Upper lobe of right lung (tissue), 1 donor: ENCODE results near the gene ULK2. TPM values are rescaled to one million over a fixed set of nuclear protein-coding genes. Genes with fewer than 3 reads are reported as not detected.
A peak's percentile ranks its signal among the peaks of the same experiment; 100 is the strongest.

Experiments
- ATAC-seq: fragments of 200-7000 bp; cut with Tn5 transposase; one replicate; pipeline ENCODE4 v1.9.1; 2020; ENCODE audit warnings: mild to moderate bottlenecking, moderate library complexity
- DNase-seq: peaks from one replicate; pipeline ENCODE4 v3.0.0-alpha.2; 2020
- H3K27ac ChIP-seq: fragments of 200-600 bp; one replicate; pipeline ENCODE4 v1.8.0; 2022
- H3K27me3 ChIP-seq: fragments of 200-600 bp; one replicate; pipeline ENCODE4 v1.8.0; 2022; ENCODE audit warnings: mild to moderate bottlenecking
- H3K36me3 ChIP-seq: fragments of 200-600 bp; one replicate; pipeline ENCODE4 v1.8.0; 2022
- H3K4me1 ChIP-seq: fragments of 200-600 bp; one replicate; pipeline ENCODE4 v1.8.0; 2022
- H3K4me3 ChIP-seq: fragments of 200-600 bp; one replicate; pipeline ENCODE4 v1.8.0; 2022; ENCODE audit warnings: mild to moderate bottlenecking
- H3K9me3 ChIP-seq: fragments of 200-600 bp; one replicate; pipeline ENCODE4 v1.8.0; 2022
- CTCF ChIP-seq: fragments of 200-600 bp; IDR thresholded peaks from one replicate; pipeline ENCODE4 v1.8.0; 2022; ENCODE audit warnings: antibody characterized with exemption
- intact Hi-C: fragments of 100-400 bp; cut with DNase I; formaldehyde crosslinking; loops from one replicate; pipeline ENCODE4 v1.11.0; 2022
- long read RNA-seq: library from polyadenylated mRNA; unstranded; transcript quantifications from one replicate; pipeline ENCODE4 v2.0.0, GENCODE V29; 2021
- total RNA-seq: library from RNA; stranded (reverse); fragmentation: NEBNext Ultra II Directional; extraction: Animal tissue kit (Norgen Biotek cat#: 25700); gene quantifications from one replicate; pipeline ENCODE4 v1.2.1, GENCODE V29; 2021
- donor health status: DM: no; HTN: yes; CAD: no; lungs with severe emphysema.

ULK2 gene
- total RNA-seq: 30.8 TPM
- long read RNA-seq, full-length matches to known transcripts: 26 of 39 reads
- long read RNA-seq, partial matches to known transcripts: 7 of 39 reads
- long read RNA-seq, other reads (novel, unspliced or antisense): 6 of 39 reads

- peak; percentile 92 for ATAC-seq
- intact Hi-C loops: no loop called here
- H3K27ac ChIP-seq: peak within 1 kb of the TSS; percentile 87
These were observed at the start of gene ULK2 for GRCh38 chr17:19867329-19868078. Gene ULK2, minus strand, starts transcription at chr17:19867936. Its CDS starts 519 bp downstream, at chr17:19867417.

GRCh38 chr17:19915245-19915978 is 47.7 kb upstream of the ULK2 start:
- H3K9me3 ChIP-seq: no peaks in the 10 kb centered on the region
- no peak overlapping the region for H3K4me3 ChIP-seq
- H3K27ac ChIP-seq: no peak overlapping the region
- no peak for DNase-seq
- peaks cover 96% of the 10 kb centered on the region for H3K36me3 ChIP-seq
- H3K27me3 ChIP-seq: no peaks in the 10 kb centered on the region
- intact Hi-C loops: no loop called here
- H3K4me1 ChIP-seq: no peaks in the 10 kb centered on the region
- TF ChIP-seq CTCF: no peak
- ATAC-seq: no peak

More at GRCh38 chr17:19867329-19868078, at the start of gene ULK2:
- DNase-seq: peak; percentile 84
- H3K36me3 ChIP-seq: no peaks in the 10 kb centered on the region
- H3K4me3 ChIP-seq: peak within 1 kb of the TSS; percentile 83
- no peaks in the 10 kb centered on the region for H3K27me3 ChIP-seq
- H3K4me1 ChIP-seq: peaks cover 3% of the 10 kb centered on the region
- TF ChIP-seq CTCF: no peak
- H3K9me3 ChIP-seq: no peaks in the 10 kb centered on the region

GRCh38 chr17:19911033-19911432 is 43.3 kb upstream of the ULK2 start:
- H3K27ac ChIP-seq: no peak overlapping the region
- DNase-seq (no peak), ATAC-seq (no peak)
- intact Hi-C loops: no loop called here
- H3K4me1 ChIP-seq: no peaks in the 10 kb centered on the region
- H3K36me3 ChIP-seq: peaks cover 96% of the 10 kb centered on the region
- H3K9me3 ChIP-seq: no peaks in the 10 kb centered on the region
- H3K27me3 ChIP-seq: no peaks in the 10 kb centered on the region
- TF ChIP-seq CTCF: no peak
- H3K4me3 ChIP-seq: no peak overlapping the region

GRCh38 chr17:19909139-19909538 is 41.4 kb upstream of the ULK2 start:
- no peaks in the 10 kb centered on the region for H3K9me3 ChIP-seq
- no peak overlapping the region for H3K27ac ChIP-seq
- intact Hi-C loops: no loop called here
- H3K4me1 ChIP-seq: peaks cover 6% of the 10 kb centered on the region
- DNase-seq: no peak
- peaks cover 96% of the 10 kb centered on the region for H3K36me3 ChIP-seq
- H3K27me3 ChIP-seq: no peaks in the 10 kb centered on the region
- no peak for ATAC-seq
- no peak for TF ChIP-seq CTCF
- no peak overlapping the region for H3K4me3 ChIP-seq

- peak; percentile 44 for ATAC-seq
- intact Hi-C loops: no loop called here
These were observed 37.8 kb upstream of the ULK2 start for GRCh38 chr17:19905502-19905901.

More at GRCh38 chr17:19905502-19905901, 37.8 kb upstream of the ULK2 start:
- no peaks in the 10 kb centered on the region for H3K27me3 ChIP-seq
- H3K27ac ChIP-seq: no peak overlapping the region
- TF ChIP-seq CTCF: no peak
- H3K4me3 ChIP-seq: no peak overlapping the region
- peaks cover 11% of the 10 kb centered on the region for H3K4me1 ChIP-seq
- H3K36me3 ChIP-seq: peaks cover 82% of the 10 kb centered on the region
- DNase-seq: no peak
- no peaks in the 10 kb centered on the region for H3K9me3 ChIP-seq
